GM18517 (cell line): ENCODE data around the gene CIROP.

ENCODE experiments used
- ATAC-seq: cut with Tn5 transposase; IDR thresholded peaks from one replicate; pipeline ENCODE4 v1.9.1; 2021; ENCODE audit warnings: mild to moderate bottlenecking, moderate library complexity; ENCODE audit not compliant: unreplicated experiment

Gene CIROP

GRCh38 chr14:23130871-23131270 is 26.1 kb upstream of the CIROP start:
- ATAC-seq: no peak

- no peak for ATAC-seq
Measured at GRCh38 chr14:23129759-23130316, 25.0 kb upstream of the CIROP start.

DNA sequence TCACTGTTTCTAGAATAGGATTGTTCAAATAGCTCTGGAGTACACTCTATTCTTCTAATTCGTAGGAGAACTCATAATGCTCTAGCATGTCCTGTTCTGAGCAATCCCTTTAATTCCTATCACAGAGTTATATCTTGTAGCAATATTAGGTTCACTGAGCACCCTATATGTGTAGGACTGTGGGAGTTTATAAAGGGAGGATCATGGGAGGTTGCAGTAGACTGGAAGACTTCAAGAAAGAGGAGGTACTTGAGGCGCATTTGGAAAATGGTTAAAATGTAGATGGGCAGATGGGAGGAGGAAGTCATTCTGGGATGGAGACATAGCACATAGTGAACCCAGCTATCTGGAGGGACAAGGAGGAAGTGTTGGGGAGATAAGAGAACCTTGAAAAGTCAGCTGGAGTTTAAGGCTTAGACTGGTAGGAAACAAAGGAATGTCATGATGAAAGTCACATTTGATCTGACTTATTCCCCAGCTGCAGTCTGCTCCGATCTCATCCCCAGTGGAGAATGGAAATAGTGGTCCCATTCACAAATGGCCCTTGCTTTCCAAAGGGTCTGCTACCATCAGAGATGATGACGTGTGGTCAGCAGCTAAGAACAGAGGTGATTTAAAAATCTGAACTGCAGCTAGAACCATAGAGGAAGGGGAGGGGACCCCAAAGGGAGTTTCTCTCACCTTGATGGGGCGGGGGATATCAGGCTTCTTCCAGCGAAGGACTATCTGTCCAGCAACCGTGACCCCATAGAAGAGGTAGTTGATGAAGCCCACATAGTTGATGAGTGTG is 24.4 kb upstream of the CIROP start:
- ATAC-seq: no peak

GRCh38 chr14:23127861-23128260 is 23.1 kb upstream of the CIROP start:
- no peak for ATAC-seq

GRCh38 chr14:23126548-23127278 is 21.9 kb upstream of the CIROP start:
- no peak for ATAC-seq

GRCh38 chr14:23125933-23126524 is 21.2 kb upstream of the CIROP start:
- ATAC-seq: no peak

DNA sequence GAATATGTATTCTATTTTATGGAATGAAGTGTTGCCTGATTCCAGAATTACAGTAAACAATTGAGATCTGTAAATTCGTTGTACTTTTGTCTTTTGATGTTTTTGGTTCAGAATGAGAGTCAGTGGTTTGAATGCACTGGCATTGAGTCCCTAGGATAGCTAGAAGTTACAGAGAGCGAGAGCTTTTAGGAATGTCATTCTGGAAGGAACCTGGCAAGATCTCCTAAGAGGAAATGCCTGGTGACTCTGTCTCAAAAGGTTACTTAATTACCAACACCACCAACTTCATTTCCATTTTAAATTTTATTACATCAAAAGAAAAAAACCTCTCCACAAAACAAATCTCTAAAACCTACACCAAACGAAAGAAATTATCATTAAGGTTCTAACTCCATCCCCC is 20.2 kb upstream of the CIROP start:
- ATAC-seq: no peak

GRCh38 chr14:23124337-23124954 is 19.7 kb upstream of the CIROP start:
- no peak for ATAC-seq

GRCh38 chr14:23123419-23123818 is 18.6 kb upstream of the CIROP start:
- no peak for ATAC-seq

DNA sequence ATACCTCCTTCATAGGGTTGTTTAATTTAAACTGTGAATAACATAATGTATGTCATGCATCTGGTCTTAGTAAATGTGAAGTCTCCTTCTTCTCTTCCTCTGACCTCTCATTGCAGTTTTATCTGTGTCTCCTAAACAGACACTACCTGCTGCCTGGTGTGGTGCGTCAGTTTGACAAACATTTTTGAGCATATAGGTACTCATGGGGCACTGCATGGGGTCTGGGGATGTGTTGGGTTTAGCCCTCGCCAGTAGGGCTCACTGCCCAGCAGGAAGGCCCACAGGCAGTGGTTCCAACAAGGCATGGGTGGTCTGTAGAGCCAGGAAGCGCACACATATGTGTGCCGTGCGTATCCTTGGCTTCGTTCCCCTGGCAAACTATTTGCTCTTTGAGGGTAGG is 17.3 kb upstream of the CIROP start:
- ATAC-seq: no peak

DNA sequence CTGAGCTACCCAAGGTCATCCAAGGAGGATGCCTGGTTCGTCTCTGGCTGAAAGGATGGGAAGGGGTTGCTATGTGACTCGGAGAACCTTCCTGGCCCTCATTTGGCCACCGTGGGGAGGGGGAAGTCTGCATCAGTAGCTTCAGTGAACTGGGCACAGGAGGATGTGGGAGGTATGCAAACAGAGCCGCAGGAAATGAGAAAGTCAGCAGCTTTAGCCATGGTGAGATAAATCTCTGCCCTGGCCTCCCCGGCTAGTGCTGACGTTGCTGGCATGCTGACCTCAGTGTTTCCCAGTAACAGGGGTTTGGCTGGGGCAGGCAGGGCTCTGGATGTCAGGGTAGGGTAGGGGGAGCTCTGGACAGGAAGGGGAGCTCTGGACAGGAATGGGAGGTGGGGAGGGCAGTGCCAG is 16.6 kb upstream of the CIROP start:
- ATAC-seq: no peak

GRCh38 chr14:23120541-23121251 is 15.9 kb upstream of the CIROP start:
- ATAC-seq: peak; percentile 71

- no peak for ATAC-seq
Measured at GRCh38 chr14:23119363-23120327, 14.9 kb upstream of the CIROP start.

DNA sequence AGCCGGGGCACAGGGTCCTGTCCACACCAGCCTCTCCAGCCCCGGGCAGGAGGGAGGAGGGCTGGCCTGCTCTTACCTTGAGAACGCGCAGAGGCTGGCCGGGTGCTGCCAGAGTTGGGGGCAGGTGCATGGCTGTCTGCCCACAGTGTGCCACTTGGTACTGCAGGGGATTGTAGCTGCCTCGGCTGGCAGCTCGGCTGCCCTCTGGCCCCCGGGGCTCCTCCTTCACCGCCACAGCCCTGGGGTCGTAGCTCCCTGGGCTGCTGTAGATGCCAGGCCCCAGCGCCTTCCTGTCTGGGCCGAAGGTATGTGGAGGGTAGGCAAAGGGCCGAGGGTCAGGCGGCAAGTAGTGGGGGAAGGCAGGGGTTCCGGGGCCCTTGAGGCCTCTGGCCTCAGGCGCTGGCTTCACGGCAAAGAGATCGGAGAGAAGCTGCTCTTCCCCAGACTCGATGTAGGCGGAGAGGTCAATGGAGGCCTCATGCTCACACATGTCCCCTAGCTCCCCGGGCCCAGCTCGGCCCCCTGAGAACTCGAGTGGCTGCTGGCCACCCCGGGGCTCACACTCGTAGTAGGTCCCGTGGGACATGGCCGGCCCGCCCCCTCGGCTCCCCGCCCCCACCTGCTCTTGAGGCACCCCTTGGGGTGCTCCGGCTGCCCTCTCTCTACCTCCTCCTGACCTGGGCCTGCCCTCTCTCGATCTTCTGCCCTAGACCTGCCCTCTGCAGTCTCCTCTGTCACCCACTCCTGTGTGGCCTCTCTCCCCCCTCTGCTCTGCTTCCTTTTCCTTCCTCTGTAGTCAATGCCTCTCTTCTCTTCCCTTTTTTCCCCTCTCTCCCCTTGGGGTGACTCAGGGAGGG is 13.9 kb upstream of the CIROP start, which contains the start of gene CEBPE:
CEBPE (minus strand) TSS at position 750 of the 857 bp plus-strand sequence; CDS start at position 586, 164 bp downstream.
- ATAC-seq: no peak

DNA sequence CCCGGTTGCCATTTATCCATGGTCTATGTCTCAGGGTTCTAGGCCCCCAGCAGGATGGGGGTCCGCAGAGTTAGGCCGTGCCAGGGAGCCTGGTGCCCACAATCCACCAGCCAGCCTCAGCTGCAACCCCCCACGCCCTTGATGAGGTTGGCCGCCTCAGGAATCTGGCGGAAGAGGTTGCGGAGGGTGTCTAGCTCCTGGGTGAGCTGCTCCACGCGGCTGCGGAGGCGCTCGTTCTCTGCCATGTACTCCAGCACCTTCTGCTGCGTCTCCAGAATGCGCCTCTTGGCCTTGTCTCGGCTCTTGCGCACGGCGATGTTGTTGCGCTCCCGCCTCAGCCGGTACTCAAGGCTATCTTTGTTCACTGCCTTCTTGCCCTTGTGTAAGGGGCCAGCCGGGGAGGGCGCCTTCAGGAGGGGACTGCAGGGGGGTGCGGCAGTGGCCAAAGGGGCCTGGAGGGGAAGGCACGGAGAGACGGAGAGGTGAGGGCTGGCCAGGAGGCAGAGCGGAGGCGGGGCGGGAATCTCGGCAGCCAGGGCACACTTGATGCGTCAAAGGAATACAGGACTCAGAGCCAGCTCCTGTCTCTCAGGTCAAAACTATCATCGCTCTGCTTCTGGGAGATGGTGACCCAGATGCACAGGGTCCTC is 12.7 kb upstream of the CIROP start:
- ATAC-seq: no peak

DNA sequence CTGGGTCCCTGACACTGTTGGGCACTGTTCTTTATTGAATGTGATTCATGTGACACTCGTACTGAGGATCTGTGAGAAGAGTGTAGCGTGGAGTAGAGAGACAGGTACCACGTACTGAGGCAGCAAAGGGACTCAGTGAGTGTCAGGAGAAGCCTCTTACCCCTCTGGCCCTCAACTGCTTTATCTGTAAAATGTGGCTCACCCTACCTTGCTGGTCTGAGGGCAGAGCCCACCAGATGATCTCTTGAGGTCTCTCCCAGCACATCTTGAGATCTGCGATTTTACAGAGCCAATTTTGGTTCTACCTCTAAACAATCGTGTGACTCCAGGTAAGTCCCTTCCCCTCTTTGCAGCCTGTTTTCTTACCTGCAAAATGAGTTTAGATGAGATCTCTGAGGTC is 11.1 kb upstream of the CIROP start:
- ATAC-seq: no peak

- no peak for ATAC-seq
Measured at GRCh38 chr14:23115039-23115731, 10.4 kb upstream of the CIROP start.
